Left lung (tissue), 10 donors: Measurements from ENCODE around the gene PNMT. TPM values are rescaled to one million over a fixed set of nuclear protein-coding genes. Genes with fewer than 3 reads are reported as not detected.

Experiments used
- ATAC-seq: fragments of 200-7000 bp; cut with Tn5 transposase; one replicate; pipeline ENCODE4 v1.9.1; 2020; ENCODE audit warnings: moderate library complexity
- DNase-seq, 4 donors: peaks; one replicate each; pipeline ENCODE4 v3.0.0-alpha.2; 2013 to 2020
- H3K27ac ChIP-seq, 2 donors: fragments of 200-600 bp; sonication (generic) in 1 of 2; one replicate each; pipeline versions ENCODE4 v1.5.0 to v1.8.0; 2020 to 2021
- H3K27me3 ChIP-seq, 2 donors: fragments of 200-600 bp; sonication (generic) in 1 of 2; one replicate each; pipeline versions ENCODE4 v1.5.0 to v1.8.0; 2020 to 2021
- H3K36me3 ChIP-seq, 2 donors: fragments of 200-600 bp; sonication (generic) in 1 of 2; one replicate each; pipeline versions ENCODE4 v1.5.0 to v1.8.0; 2020 to 2021
- H3K4me1 ChIP-seq, 2 donors: fragments of 200-600 bp; one replicate each; pipeline ENCODE4 v1.8.0; 2021
- H3K4me3 ChIP-seq, 2 donors: fragments of 200-600 bp; sonication (generic) in 1 of 2; one replicate each; pipeline versions ENCODE4 v1.5.0 to v1.8.0; 2020 to 2021; ENCODE audit warnings: mild to moderate bottlenecking in 1 of 2
- H3K9me3 ChIP-seq, 2 donors: fragments of 200-600 bp; sonication (generic) in 1 of 2; one replicate each; pipeline versions ENCODE4 v1.5.0 to v1.8.0; 2020 to 2021
- CTCF ChIP-seq, 2 donors: fragments of 200-600 bp; sonication (generic) in 1 of 2; IDR thresholded peaks; one replicate each; pipeline versions ENCODE4 v1.5.0 to v1.8.0; 2021; ENCODE audit warnings: antibody characterized with exemption in 2 of 2
- intact Hi-C, 2 donors: fragments of 100-400 bp; cut with DNase I; formaldehyde crosslinking; loops; one replicate each; pipeline versions ENCODE4 v1.11.2 to v1.14.2; 2022
- polyA plus RNA-seq, 6 donors: library from polyadenylated mRNA; unstranded; fragments of 120-200 nt; gene quantifications; one replicate each; pipeline ENCODE4 v1.2.1, GENCODE V29; 2013; ENCODE audit not compliant: insufficient read length in 6 of 6
- total RNA-seq, 2 donors: library from RNA; stranded (reverse); fragmentation: NEBNext Ultra II Directional; extraction: Animal tissue kit (Norgen Biotek cat#: 25700); gene quantifications; one replicate each; pipeline ENCODE4 v1.2.1, GENCODE V29; 2021
- donor health status: DM: no; HTN: yes; CAD: no.
- donor health status: DM: no; HTN: no; CAD: no.

Gene PNMT
- total and polyA plus RNA-seq, 8 donors, result 0.38 to 2.4 (median 1.7) TPM

- Histone ChIP-seq H3K27me3 (no peaks in the 10 kb centered on the region), H3K9me3 (no peaks in the 10 kb centered on the region), H3K36me3 (no peaks in the 10 kb centered on the region), H3K4me3 (no peak overlapping the region), H3K27ac (peak overlapping the region in 1 of 2 donors; percentile 37), H3K4me1 (peaks cover 33 to 80% of the 10 kb centered on the region in 2 donors)
- intact Hi-C loops, result no loop called here
- DNase-seq (no peak), ATAC-seq (no peak)
- no peak for TF ChIP-seq CTCF (IDR thresholded peaks at IDR 0.05)
Observed at GRCh38 chr17:39642291-39643074, 25.8 kb upstream of the PNMT start.

- ATAC-seq (peak; percentile 12), DNase-seq (no peak)
- Histone ChIP-seq H3K4me3 (no peak overlapping the region), H3K36me3 (no peaks in the 10 kb centered on the region), H3K27me3 (no peaks in the 10 kb centered on the region), H3K27ac (peak overlapping the region in 1 of 2 donors; percentile 1), H3K9me3 (no peaks in the 10 kb centered on the region), H3K4me1 (peaks cover 27 to 76% of the 10 kb centered on the region in 2 donors)
- intact Hi-C loops, result no loop called here
- TF ChIP-seq CTCF (IDR thresholded peaks at IDR 0.05), result no peak
Observed at GRCh38 chr17:39643271-39643670, 25.0 kb upstream of the PNMT start.

- no peak for DNase-seq
- intact Hi-C loops, result no loop called here
- no peaks in the 10 kb centered on the region for H3K9me3 ChIP-seq
- H3K36me3 ChIP-seq, result no peaks in the 10 kb centered on the region
- peaks cover 8 to 60% of the 10 kb centered on the region in 2 donors for H3K4me1 ChIP-seq
- H3K27ac ChIP-seq, result no peak overlapping the region
- ATAC-seq, result no peak
- no peak overlapping the region for H3K4me3 ChIP-seq
- no peaks in the 10 kb centered on the region for H3K27me3 ChIP-seq
- no peak for TF ChIP-seq CTCF (IDR thresholded peaks at IDR 0.05)
Observed at GRCh38 chr17:39647256-39647655, 21.0 kb upstream of the PNMT start.

GRCh38 chr17:39648616-39649366, 19.5 kb upstream of the PNMT start:
- DNase-seq (no peak), ATAC-seq (no peak)
- no peaks in the 10 kb centered on the region for H3K9me3 ChIP-seq
- no peaks in the 10 kb centered on the region for H3K36me3 ChIP-seq
- TF ChIP-seq CTCF (IDR thresholded peaks at IDR 0.05), result no peak
- no peaks in the 10 kb centered on the region for H3K27me3 ChIP-seq
- no peak overlapping the region for H3K27ac ChIP-seq
- intact Hi-C loops, result no loop called here
- H3K4me3 ChIP-seq, result no peak overlapping the region
- peaks cover 0 to 58% of the 10 kb centered on the region in 2 donors for H3K4me1 ChIP-seq

- ATAC-seq, result no peak
- no peaks in the 10 kb centered on the region for H3K27me3 ChIP-seq
- H3K4me3 ChIP-seq, result no peak overlapping the region
- peaks cover 0 to 8% of the 10 kb centered on the region in 2 donors for H3K36me3 ChIP-seq
- peaks cover 0 to 56% of the 10 kb centered on the region in 2 donors for H3K4me1 ChIP-seq
- no peak for DNase-seq
- no peak overlapping the region for H3K27ac ChIP-seq
- TF ChIP-seq CTCF (IDR thresholded peaks at IDR 0.05), result no peak
- intact Hi-C loops, result no loop called here
- H3K9me3 ChIP-seq, result no peaks in the 10 kb centered on the region
Observed at GRCh38 chr17:39650121-39650579, 18.1 kb upstream of the PNMT start.
